Heart right ventricle (tissue), 16 donors: ENCODE data around the gene PRRT1B. TPM values are rescaled to one million over a fixed set of nuclear protein-coding genes. Genes with fewer than 3 reads are reported as not detected.
A peak's percentile ranks its signal among the peaks of the same experiment; 100 is the strongest.

Experiments
- ATAC-seq, 8 donors: fragments of 200-7000 bp; cut with Tn5 transposase; one replicate each; pipeline ENCODE4 v1.9.1; 2020; ENCODE audit warnings: mild to moderate bottlenecking in 8 of 8, moderate library complexity in 8 of 8, moderate number of reproducible peaks in 1 of 8
- DNase-seq, 2 donors: peaks; one replicate each; pipeline ENCODE4 v3.0.0-alpha.2; 2020
- H3K27ac ChIP-seq, 10 donors: fragments of 200-600 bp; sonication (generic) in 2 of 10; one replicate each; pipeline versions ENCODE4 v1.5.0 to v1.8.0; 2020 to 2022; ENCODE audit warnings: mild to moderate bottlenecking in 3 of 10
- H3K27me3 ChIP-seq, 7 donors: fragments of 200-600 bp; one replicate each; pipeline ENCODE4 v1.8.0; 2021 to 2022; ENCODE audit warnings: mild to moderate bottlenecking in 2 of 7
- H3K36me3 ChIP-seq, 9 donors: fragments of 200-600 bp; sonication (generic) in 1 of 9; one replicate each; pipeline versions ENCODE4 v1.5.0 to v1.8.0; 2020 to 2022; ENCODE audit warnings: mild to moderate bottlenecking in 2 of 9
- H3K4me1 ChIP-seq, 9 donors: fragments of 200-600 bp; sonication (generic) in 1 of 9; one replicate each; pipeline versions ENCODE4 v1.5.0 to v1.8.0; 2020 to 2022; ENCODE audit warnings: mild to moderate bottlenecking in 4 of 9
- H3K4me3 ChIP-seq, 10 donors: fragments of 200-600 bp; sonication (generic) in 2 of 10; one replicate each; pipeline versions ENCODE4 v1.5.0 to v1.8.0; 2020 to 2022; ENCODE audit warnings: mild to moderate bottlenecking in 7 of 10, moderate library complexity in 2 of 10
- H3K9me3 ChIP-seq, 11 donors: fragments of 200-600 bp in 10 of 11; sonication (generic) in 2 of 11; one replicate each; pipeline versions ENCODE4 v1.5.0 to v1.8.0; 2013 to 2022; ENCODE audit warnings: mild to moderate bottlenecking in 2 of 11, control low read depth in 1 of 11, moderate library complexity in 1 of 11
- WGBS, 2 donors: extraction: QIAGEN DNeasy Blood & Tissue Kit; methylation state at CpG; one replicate each; pipeline ENCODE4 v1.1.7; 2013; ENCODE audit warnings: inconsistent platforms in 1 of 2; 5-methylcytosine and 5-hydroxymethylcytosine counted together
- intact Hi-C, 10 donors: fragments of 100-400 bp; cut with DNase I; formaldehyde crosslinking; loops; one replicate each; pipeline versions ENCODE4 v1.11.1 to v1.14.2; 2022
- long read RNA-seq, 3 donors: library from polyadenylated mRNA; unstranded; transcript quantifications; one replicate each; pipeline ENCODE4 v2.0.0, GENCODE V29; 2020 to 2021
- polyA plus RNA-seq, 2 donors: library from polyadenylated mRNA; stranded (reverse); fragments of 200-250 nt; gene quantifications; one replicate each; pipeline ENCODE4 v1.2.3, GENCODE V29; 2013
- total RNA-seq, 10 donors: library from RNA; stranded (reverse); fragmentation: NEBNext Ultra II Directional in 3 of 10; extraction: Animal tissue kit (Norgen Biotek cat#: 25700) in 3 of 10; gene quantifications; one replicate each; pipeline versions ENCODE4 v1.2.1 to v1.2.4, GENCODE V29; 2021 to 2023
- TF ChIP-seq, protein P1 (sequence below), 9 donors: fragments of 200-600 bp; sonication (generic) in 2 of 9; IDR thresholded peaks; one replicate each; pipeline versions ENCODE4 v1.5.0 to v1.8.0; 2021 to 2022; ENCODE audit warnings: antibody characterized with exemption in 9 of 9, mild to moderate bottlenecking in 5 of 9, moderate library complexity in 1 of 9
- donor health status: Arrhythmogenic right ventricular cardiomyopathy.
- donor health status: ischemic (EF 13 %, LVEDD 7.1; RV severe dilation, severe dysfunction).
- donor health status: healthy with polysubstance abuse.
- donor health status: DM: no; HTN: yes; CAD: no.
- donor health status: DM: no; HTN: no; CAD: no.
- donor health status: ischemic (EF 25% LVEDD 6.9; RV normal size, moderate dysfunction).
- donor health status: ischemic (EF 25% LVEDD 5.7; RV mildly dilated, moderate dysfunction).
- donor health status: healthy.
- donor health status: DM: yes; HTN: yes; CAD: no.
- donor health status: Ischemic cardiomyopathy.
- donor health status: ischemic (EF 35%, LVEDD 5.7; RV mildly dilated, moderate dysfunction).
- donor health status: nonischemic (EF 11% LVEDD 7.7; RV severe dilation, severe dysfunction).
- donor health status: DM: yes; HTN: yes; CAD: no.
- donor health status: PGD.
- donor health status: ischemic (EF 29% LVEDD 5.4; RV normal size, mild dysfunction).
- donor health status: nonischemic (EF 23%, LVEDD 6.1; RV moderate dilation, normal function).

Gene PRRT1B
- total RNA-seq = not detected
- not detected for polyA plus RNA-seq
- long read RNA-seq, donor 1 = 0 reads
- long read RNA-seq, donor 2 = 0 reads
- long read RNA-seq, donor 3 = 0 reads

DNA sequence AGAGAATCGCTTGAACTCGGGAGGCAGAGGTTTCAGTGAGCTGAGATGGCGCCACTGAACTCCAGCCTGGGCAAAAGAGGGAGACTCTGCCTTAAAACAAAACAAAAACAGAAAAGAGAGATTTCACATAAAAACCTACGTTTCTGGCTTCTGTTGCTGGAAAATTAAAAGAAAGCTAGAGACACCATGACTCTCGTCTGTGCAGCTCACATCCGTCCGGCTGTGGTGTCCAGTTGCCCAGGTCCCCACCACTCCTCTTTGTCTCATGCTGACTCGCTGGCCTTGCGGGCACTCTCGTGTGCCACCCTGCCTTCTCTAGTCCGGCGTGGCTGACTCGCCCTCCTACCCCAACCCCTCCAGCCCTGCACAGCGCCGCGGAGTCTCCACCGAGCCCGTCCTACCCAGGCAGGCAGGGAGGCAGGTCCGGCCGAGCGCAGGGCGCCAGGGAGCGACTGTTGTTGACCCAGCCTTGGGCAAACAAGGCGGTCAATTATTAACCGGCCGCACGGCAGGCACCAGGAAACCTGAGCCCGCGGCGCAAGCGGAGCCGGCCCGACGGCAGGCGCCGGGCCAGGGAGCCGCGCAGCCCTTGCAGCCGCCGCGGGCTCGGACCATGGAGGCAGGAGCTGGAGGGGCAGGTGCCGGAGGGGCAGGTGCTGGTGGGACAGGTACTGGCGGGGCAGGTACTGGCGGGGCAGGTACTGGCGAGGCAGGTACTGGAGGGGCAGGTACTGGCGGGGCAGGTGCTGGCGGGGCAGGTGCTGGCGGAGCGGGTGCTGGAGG, at the start of gene PRRT1B:
TSS of gene PRRT1B (plus strand) at position 521 of the 783 bp plus-strand sequence. CDS start at position 614, 93 bp downstream.
- H3K27ac ChIP-seq = no peak within 1 kb of the TSS
- DNase-seq = no peak
- H3K4me3 ChIP-seq = peak within 1 kb of the TSS in 6 of 10 donors; percentile 4 to 38 (median 24)
- no peaks in the 10 kb centered on the region for H3K36me3 ChIP-seq
- peaks cover 5 to 14% (median 10%) of the 10 kb centered on the region in 9 donors for H3K4me1 ChIP-seq
- TF ChIP-seq, protein P1, sequence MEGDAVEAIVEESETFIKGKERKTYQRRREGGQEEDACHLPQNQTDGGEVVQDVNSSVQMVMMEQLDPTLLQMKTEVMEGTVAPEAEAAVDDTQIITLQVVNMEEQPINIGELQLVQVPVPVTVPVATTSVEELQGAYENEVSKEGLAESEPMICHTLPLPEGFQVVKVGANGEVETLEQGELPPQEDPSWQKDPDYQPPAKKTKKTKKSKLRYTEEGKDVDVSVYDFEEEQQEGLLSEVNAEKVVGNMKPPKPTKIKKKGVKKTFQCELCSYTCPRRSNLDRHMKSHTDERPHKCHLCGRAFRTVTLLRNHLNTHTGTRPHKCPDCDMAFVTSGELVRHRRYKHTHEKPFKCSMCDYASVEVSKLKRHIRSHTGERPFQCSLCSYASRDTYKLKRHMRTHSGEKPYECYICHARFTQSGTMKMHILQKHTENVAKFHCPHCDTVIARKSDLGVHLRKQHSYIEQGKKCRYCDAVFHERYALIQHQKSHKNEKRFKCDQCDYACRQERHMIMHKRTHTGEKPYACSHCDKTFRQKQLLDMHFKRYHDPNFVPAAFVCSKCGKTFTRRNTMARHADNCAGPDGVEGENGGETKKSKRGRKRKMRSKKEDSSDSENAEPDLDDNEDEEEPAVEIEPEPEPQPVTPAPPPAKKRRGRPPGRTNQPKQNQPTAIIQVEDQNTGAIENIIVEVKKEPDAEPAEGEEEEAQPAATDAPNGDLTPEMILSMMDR (IDR thresholded peaks at IDR 0.05) = no peak
- ATAC-seq = peak in 2 of 8 donors; percentile 26 to 39
- H3K9me3 ChIP-seq = peaks cover 0 to 28% (median 19%) of the 10 kb centered on the region in 11 donors
- 22 to 27% methylated on average over 44 to 50 of the region's 50 CpGs for WGBS, 2 donors
- H3K27me3 ChIP-seq = peaks cover 11 to 66% (median 43%) of the 10 kb centered on the region in 7 donors
- intact Hi-C loops = no loop called here

DNA sequence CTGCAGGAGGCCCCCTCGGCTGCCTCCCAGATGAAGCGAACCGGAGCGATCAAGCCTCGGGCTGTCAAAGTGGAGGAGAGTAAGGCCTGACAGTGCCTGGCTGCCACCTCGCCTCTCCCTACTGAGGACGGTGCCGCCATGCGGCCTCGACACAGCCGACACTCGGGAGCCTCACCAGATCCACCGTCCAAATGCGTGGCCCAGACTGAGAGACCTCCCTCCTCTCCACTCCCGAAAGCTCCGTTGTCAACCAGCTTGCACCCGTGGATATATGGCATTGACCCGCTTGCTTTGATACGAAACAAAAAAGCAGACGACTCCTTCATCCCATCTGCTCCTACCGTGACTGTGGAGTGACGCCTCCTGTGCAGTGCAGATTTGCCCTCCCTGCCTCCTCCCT, 49.5 kb upstream of the PRRT1B start:
- no peak overlapping the region for H3K4me3 ChIP-seq
- 87% methylated on average over 22 of the region's 22 CpGs for WGBS, 2 donors
- H3K4me1 ChIP-seq = peaks cover 0 to 7% (median 0%) of the 10 kb centered on the region in 9 donors
- no peaks in the 10 kb centered on the region for H3K9me3 ChIP-seq
- H3K36me3 ChIP-seq = peaks cover 7 to 100% (median 68%) of the 10 kb centered on the region in 9 donors
- TF ChIP-seq, protein P1 (IDR thresholded peaks at IDR 0.05) = no peak
- DNase-seq (no peak), ATAC-seq (peak in 1 of 8 donors; percentile 11)
- intact Hi-C loops = no loop called here
- no peak overlapping the region for H3K27ac ChIP-seq
- no peaks in the 10 kb centered on the region for H3K27me3 ChIP-seq

DNA sequence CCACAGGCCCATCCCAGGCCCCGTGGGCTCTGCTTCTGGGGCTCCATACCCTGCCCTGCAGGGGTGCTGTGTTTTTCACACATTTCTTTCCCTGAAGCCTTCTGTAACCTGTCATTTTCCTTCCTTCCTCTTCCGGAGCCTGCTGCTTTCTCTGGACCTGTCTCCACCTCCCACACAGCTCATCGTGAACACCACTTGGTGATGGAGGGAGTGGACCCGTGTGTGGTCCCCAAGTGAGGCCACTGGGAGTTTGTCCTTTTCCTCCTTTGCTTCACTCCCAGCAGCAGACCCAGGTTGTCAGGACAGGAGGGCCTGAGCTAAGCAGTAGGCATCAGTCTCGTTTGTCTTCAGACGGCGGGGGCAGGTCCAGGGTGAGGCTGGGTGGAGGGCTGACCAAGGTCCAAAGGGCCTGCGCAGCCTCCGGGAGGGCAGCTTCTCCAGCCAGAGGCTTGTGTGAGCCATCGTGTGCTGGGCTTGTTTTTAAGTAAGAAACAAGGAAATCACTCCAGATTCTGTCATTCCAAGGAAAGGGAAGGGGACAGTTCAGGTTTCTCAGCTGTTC, 48.4 kb upstream of the PRRT1B start:
- ATAC-seq = no peak
- Histone ChIP-seq H3K27me3 (no peaks in the 10 kb centered on the region), H3K4me3 (no peak overlapping the region), H3K27ac (no peak overlapping the region), H3K36me3 (peaks cover 3 to 90% (median 58%) of the 10 kb centered on the region in 9 donors), H3K4me1 (peaks cover 0 to 17% (median 4%) of the 10 kb centered on the region in 9 donors), H3K9me3 (no peaks in the 10 kb centered on the region)
- TF ChIP-seq, protein P1 (IDR thresholded peaks at IDR 0.05) = no peak
- intact Hi-C loops = no loop called here
- DNase-seq = no peak
- 82 to 86% methylated on average over 10 of the region's 10 CpGs for WGBS, 2 donors

DNA sequence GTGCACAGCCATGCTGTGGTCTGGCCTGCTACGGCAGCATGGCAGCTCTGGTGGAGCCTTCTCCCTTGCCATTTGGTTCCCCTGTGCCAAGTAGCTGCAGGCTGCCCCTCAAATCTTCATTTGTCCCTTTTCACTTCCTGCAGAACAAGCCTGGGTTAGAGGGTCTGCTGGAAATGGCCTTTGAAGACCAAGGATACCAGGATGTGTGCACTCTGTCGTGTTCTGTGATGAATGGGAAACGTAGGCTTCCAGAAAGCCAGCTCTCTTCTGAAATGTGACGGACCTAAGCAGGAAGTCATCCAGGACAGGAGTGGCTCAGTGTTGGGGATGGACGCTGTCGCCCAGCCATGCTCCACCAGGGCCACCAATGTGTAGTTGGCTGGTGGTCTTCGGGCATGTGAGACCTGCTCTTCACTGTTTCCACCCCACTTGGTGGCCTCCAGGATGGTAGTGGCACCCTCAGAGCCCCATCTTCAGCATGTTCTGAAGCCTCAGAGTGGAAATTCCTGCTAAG, 46.0 kb upstream of the PRRT1B start:
- Histone ChIP-seq H3K9me3 (no peaks in the 10 kb centered on the region), H3K4me3 (no peak overlapping the region), H3K27me3 (no peaks in the 10 kb centered on the region), H3K27ac (no peak overlapping the region), H3K36me3 (peaks cover 0 to 67% (median 36%) of the 10 kb centered on the region in 9 donors), H3K4me1 (peaks cover 7 to 35% (median 15%) of the 10 kb centered on the region in 9 donors)
- DNase-seq (no peak), ATAC-seq (no peak)
- 74 to 81% methylated on average over 7 of the region's 7 CpGs for WGBS, 2 donors
- intact Hi-C loops = no loop called here
- TF ChIP-seq, protein P1 (IDR thresholded peaks at IDR 0.05) = no peak
